Fibroblast of upper back skin (primary cell): ENCODE measurements around the gene HACD3.
"Not testable (repeated sequence)": the region's sequence is repeated elsewhere in the genome, so short reads cannot be mapped to it uniquely, and the experiment has no call there.

Source experiments
- DNase-seq: peaks from one replicate; pipeline ENCODE4 v3.0.0-alpha.2; 2013

Gene HACD3

DNA sequence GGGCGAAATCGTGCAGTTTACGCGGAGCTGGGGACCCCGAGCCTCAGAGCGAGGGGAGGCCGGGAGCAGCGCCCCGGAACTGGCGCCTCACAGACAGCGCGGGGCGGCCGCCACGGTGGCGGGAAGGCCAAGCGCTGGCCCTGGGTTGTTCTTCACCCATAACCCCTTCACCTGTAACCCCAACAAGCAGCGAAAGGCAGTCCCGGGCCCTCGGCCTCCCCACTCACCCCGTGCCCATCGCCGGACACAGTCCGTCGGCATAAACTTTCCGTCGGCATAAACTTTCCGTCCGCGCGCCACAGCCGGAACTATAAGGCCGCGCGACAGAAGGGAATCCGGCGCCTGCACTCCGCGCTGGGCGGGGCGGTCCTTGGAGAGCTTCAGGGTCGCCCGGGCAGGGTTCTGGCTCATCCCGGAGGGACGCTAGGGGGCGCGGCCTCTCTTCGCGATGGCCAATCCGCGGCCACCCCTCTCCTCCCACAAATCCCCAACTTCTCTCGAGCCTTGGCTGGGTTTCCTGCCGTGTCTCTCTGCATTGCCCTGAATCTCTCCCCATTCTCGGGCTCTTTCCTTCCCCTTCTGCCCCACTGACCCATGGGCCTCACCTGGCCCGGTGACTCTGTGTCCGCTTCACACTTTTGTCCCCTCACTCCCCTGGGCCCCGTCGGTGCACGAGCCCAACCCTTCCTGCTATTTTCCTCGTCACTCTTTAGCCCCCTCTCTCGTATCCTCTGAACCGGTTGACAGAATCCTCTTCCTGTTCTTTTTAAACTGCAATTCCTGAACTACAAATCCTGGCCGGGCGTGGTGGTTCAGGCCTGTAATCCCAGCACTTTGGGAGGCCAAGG is 80.8 kb downstream of the HACD3 start, which contains the start of gene INTS14:
TSS of gene INTS14 (minus strand) at position 261 of the 848 bp plus-strand sequence. CDS start 3,751 bp downstream, outside the sequence.
- peak; percentile 96 for DNase-seq

DNA sequence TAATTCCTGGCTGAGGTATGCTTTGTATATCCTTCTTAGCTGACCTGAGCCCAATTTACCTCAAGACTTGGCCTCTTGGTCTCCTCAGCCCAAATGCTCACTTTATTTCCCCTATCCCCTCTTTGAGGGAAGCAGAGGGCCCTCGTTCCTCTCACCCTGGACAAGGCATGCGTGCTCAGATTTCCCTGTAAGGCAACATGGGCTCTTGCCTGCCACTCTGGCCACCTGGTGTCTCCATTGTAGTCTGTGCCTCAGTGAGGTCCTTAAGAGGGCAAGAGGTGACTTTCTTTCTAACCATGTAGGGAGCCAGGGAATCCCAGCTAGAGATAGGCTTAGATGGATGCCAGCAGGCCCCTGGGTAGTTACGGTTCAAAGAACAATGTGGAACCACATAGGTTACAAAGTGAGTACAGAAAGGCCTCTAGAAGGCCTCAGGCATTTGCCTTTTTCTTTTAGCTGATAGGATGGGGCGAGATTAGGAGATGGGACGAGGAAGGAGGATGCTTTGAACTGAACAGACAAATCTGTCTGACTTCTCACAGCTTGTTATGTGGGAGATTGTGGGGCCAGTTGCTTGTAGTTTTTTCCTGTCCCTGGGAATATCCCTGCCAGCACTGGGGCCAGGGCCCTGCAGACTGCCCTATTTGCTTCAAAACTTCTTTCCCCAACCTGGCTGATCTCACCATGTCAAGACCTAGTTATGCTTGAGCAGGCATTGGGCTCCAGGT is 81.8 kb downstream of the HACD3 start:
- no peak for DNase-seq

DNA sequence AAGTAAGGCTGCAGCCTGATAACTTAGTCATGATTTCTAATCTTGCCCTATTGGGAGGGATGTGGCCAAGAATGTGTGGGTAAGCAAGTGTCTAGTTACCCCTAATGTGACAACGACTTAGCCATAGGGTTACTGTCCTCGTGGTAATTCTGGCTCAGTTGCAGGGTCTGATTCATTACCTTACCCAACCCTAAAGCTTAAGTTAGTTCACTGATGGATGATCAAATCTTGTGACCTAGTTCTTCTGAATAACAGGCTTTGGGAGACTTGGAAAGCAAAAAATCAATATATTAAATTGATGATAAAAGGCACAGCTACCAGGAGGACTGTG is 82.3 kb downstream of the HACD3 start:
- no peak for DNase-seq

DNA sequence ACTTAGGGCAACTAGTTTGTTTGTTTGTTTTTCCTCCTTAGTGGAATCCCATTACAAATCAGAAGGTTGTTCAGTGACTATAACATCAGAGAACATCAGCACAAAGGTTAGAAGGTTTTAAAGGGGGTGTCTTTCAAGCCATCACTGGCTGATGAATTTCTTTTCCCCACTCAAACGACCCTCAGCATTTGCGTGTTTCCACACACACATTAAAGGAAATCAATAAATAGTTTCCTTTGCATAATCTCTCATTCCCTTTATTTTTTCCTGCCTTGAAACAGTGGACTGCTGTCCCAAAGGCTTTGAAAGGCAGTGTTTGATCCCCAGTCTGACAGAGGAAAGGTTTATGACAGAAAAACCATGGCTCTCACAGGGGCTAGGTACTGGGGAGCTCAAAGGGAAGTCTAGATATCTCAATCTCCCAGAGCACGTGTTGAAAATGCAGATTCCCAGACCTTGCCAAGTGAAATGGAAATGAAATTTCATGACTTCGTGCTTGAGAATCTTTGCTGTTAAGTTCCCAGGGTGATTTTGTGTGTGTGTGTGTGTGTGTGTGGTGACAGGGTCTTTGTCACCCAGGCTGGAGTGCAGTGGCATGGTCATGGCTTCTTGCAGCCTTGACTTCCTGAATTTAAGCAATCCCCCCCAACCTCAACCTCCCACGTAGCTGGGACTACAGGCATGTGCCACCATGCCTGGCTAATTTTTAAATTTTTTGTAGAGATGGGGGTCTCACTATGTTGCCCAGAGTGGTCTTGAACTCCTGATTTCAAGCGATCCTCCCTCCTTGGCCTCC is 82.9 kb downstream of the HACD3 start:
- no peak for DNase-seq

DNA sequence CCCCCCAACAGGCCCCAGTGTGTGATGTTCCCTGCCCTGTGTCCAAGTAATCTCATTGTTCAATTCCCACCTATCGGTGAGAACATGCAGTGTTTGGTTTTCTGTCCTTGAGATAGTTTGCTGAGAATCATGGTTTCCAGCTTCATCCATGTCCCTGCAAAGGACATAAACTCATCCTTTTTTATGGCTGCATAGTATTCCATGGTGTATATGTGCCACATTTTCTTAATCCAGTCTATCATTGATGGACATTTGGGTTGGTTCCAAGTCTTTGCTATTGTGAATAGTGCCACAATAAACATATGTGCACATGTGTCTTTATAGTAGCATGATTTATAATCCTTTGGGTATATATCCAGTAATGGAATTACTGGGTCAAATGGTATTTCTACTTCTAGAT is 85.6 kb downstream of the HACD3 start:
- not testable (repeated sequence) for DNase-seq

GRCh38 chr15:65618560-65619109 is 88.4 kb downstream of the HACD3 start:
- no peak for DNase-seq

GRCh38 chr15:65619626-65620290 is 89.5 kb downstream of the HACD3 start:
- no peak for DNase-seq

DNA sequence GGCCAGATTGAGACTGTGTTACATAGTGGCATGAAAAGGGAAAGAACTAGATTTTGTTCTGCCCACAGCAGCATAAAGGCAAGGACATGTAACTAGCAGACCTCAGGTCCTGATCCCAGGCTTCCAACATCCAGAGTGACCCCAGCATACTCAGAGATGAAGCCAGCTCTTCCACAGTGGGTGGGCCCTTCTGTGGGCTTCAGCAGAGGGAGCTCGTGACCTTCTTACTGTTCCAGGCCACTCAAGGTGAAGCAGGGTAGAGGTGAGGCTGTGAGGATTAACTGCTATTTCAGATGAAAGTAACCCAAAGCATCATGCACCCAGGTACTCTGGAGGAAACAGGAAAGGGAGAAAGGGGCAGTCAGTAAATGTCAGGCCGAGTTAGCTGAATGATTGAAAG is 90.6 kb downstream of the HACD3 start:
- no peak for DNase-seq

DNA sequence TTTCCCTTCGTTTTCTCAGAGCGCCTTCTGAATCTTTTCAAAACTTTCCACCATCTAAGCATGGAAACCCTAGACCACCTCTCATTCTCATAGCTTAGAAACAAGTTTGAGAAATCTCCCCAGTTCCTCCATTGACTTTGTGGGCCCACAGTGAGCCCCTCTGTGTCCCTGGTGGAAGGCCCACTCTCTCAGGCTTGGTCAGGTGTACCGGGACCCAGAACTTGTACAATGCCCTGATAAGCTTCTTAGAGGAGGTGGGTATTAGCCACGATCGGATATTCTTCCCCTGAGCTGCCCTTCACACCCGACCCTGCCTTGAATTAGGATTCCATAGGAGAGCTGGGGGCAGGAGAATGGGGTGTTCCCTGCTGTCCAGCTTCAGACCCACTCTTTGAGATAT is 91.4 kb downstream of the HACD3 start, which contains the start of gene SLC24A1:
TSS of gene SLC24A1 (plus strand) at position 301 of the 400 bp plus-strand sequence. CDS start 2,143 bp downstream, outside the sequence.
- no peak for DNase-seq

GRCh38 chr15:65623103-65623502 is 92.8 kb downstream of the HACD3 start:
- DNase-seq: no peak

GRCh38 chr15:65626856-65627255 is 96.6 kb downstream of the HACD3 start:
- no peak for DNase-seq
